Activated B cell treated with CpG ODN at 0.5 μM for 24 hours (primary cell): ENCODE measurements around the gene WBP1L. TPM values are rescaled to one million over a fixed set of nuclear protein-coding genes. Genes with fewer than 3 reads are reported as not detected.
A peak's percentile ranks its signal among the peaks of the same experiment; 100 is the strongest.

Experiments used
- ATAC-seq: fragments of 200-7000 bp; cut with Tn5 transposase; one replicate; pipeline ENCODE4 v1.10.0; 2021; ENCODE audit warnings: low read depth, mild to moderate bottlenecking, moderate library complexity
- CTCF ChIA-PET: fragments of 350-600 bp; sonication (Branson Sonifier 250); formaldehyde crosslinking; loops from one replicate; lab custom pipeline; 2021; ENCODE audit warnings: antibody characterized with exemption; lab: Charles Lee
- POLR2A ChIA-PET: fragments of 350-600 bp; sonication (Branson Sonifier 250); formaldehyde crosslinking; loops from one replicate; lab custom pipeline; 2021; ENCODE audit warnings: antibody characterized with exemption; lab: Charles Lee
- DNase-seq: peaks from one replicate; pipeline ENCODE4 v3.0.0; 2022
- H3K27ac Mint-ChIP-seq: one replicate; pipeline ENCODE4 v1.8.0; 2020; ENCODE audit warnings: mixed read lengths
- H3K27me3 Mint-ChIP-seq: one replicate; pipeline ENCODE4 v1.8.0; 2021; ENCODE audit warnings: mixed read lengths
- H3K36me3 Mint-ChIP-seq: one replicate; pipeline ENCODE4 v1.8.0; 2021; ENCODE audit warnings: low read depth, mixed read lengths
- H3K4me1 Mint-ChIP-seq: one replicate; pipeline ENCODE4 v1.8.0; 2021; ENCODE audit warnings: mixed read lengths
- H3K4me3 Mint-ChIP-seq: one replicate; pipeline ENCODE4 v1.8.0; 2020; ENCODE audit warnings: mild to moderate bottlenecking, mixed read lengths
- H3K9me3 Mint-ChIP-seq: one replicate; pipeline ENCODE4 v1.8.0; 2020; ENCODE audit warnings: mixed read lengths
- intact Hi-C: fragments of 100-400 bp; cut with micrococcal nuclease; formaldehyde crosslinking; loops from one replicate; pipeline ENCODE4 v1.15.1; 2024
- total RNA-seq: library from RNA; stranded (reverse); gene quantifications from 2 replicates; pipeline ENCODE4 v1.2.3, GENCODE V29; 2022
- TF ChIP-seq, protein P1 (sequence below): fragments of 200-600 bp; IDR thresholded peaks from one replicate; pipeline ENCODE4 v1.8.0; 2022; ENCODE audit warnings: antibody characterized with exemption, mild to moderate bottlenecking

Gene WBP1L
- total RNA-seq, 1 donor from 2014 or later = 30.5 TPM

GRCh38 chr10:102712089-102712488, 31.7 kb upstream of the WBP1L start:
- CTCF ChIA-PET = interaction anchor here (1.1 to 2.3 kb wide), 2 partner anchors 67 to 597 kb away, joined by 3 to 8 read pairs; no protein-coding TSS in a partner anchor
- no peaks in the 10 kb centered on the region for H3K27me3 Mint-ChIP-seq
- DNase-seq = no peak
- TF ChIP-seq, protein P1, sequence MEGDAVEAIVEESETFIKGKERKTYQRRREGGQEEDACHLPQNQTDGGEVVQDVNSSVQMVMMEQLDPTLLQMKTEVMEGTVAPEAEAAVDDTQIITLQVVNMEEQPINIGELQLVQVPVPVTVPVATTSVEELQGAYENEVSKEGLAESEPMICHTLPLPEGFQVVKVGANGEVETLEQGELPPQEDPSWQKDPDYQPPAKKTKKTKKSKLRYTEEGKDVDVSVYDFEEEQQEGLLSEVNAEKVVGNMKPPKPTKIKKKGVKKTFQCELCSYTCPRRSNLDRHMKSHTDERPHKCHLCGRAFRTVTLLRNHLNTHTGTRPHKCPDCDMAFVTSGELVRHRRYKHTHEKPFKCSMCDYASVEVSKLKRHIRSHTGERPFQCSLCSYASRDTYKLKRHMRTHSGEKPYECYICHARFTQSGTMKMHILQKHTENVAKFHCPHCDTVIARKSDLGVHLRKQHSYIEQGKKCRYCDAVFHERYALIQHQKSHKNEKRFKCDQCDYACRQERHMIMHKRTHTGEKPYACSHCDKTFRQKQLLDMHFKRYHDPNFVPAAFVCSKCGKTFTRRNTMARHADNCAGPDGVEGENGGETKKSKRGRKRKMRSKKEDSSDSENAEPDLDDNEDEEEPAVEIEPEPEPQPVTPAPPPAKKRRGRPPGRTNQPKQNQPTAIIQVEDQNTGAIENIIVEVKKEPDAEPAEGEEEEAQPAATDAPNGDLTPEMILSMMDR = no peak
- H3K4me1 Mint-ChIP-seq = peaks cover 44% of the 10 kb centered on the region
- POLR2A ChIA-PET = interaction anchor here (0.8 to 5.9 kb wide), 6 partner anchors 11 to 71 kb away, joined by 4 to 137 read pairs (median 8); partner anchors contain the start of genes TRIM8 and WBP1L
- H3K4me3 Mint-ChIP-seq = peak overlapping the region; percentile 73
- ATAC-seq = no peak
- intact Hi-C loops = loop anchor here (5.0 kb wide), 3 partner anchors 35 to 480 kb away; partner anchors contain the start of genes CNNM2 and NT5C2
- H3K36me3 Mint-ChIP-seq = peaks cover 9% of the 10 kb centered on the region
- H3K9me3 Mint-ChIP-seq = no peaks in the 10 kb centered on the region
- peak overlapping the region; percentile 92 for H3K27ac Mint-ChIP-seq

DNA sequence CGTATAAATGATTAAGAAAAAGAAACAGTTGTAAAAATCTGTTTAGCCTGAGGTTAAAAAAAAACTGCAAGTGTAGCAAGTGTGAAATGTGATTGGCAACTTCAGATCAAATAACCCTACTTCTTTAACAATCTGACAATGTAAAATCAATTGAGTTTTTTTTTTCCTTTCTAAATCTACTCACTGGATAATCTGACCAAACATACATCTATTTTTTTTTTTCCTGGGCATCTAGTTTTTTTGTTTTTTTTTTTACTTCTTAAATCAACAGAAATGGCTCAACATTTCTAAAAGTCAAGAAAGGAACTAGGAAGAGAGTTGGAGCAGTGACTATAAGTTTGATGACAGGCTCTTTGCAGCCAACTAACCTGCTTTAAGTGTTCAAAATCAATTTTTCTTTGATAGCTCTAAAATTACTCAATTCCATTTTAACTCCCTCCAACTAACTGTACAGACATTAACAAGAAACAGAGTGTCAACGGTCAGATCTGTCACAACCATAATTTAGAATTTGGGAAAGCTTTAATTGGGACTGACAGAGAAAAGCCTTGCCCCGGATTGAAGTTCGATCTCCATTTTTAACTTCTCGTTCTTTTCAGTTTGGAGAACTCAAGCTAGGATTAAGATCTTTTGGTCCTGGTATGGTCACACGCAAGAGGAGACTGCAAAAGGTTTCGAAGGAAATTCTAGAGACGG, 30.8 kb upstream of the WBP1L start:
- H3K4me1 Mint-ChIP-seq = peaks cover 44% of the 10 kb centered on the region
- H3K27ac Mint-ChIP-seq = peak overlapping the region; percentile 92
- CTCF ChIA-PET = interaction anchor here (0.9 to 2.7 kb wide), 8 partner anchors 11 to 129 kb away, joined by 3 to 8 read pairs (median 4); partner anchors contain the start of gene WBP1L
- intact Hi-C loops = loop anchor here (1.0 to 5.0 kb wide), 4 partner anchors 36 to 479 kb away; partner anchors contain the start of genes CNNM2, NFKB2 and NT5C2
- ATAC-seq = no peak
- TF ChIP-seq, protein P1 = no peak
- peaks cover 18% of the 10 kb centered on the region for H3K36me3 Mint-ChIP-seq
- POLR2A ChIA-PET = interaction anchor here (0.7 to 5.9 kb wide), 10 partner anchors 31 to 471 kb away, joined by 4 to 137 read pairs (median 13); partner anchors contain the start of genes NFKB2, PITX3, TRIM8 and WBP1L
- DNase-seq = no peak
- H3K9me3 Mint-ChIP-seq = no peaks in the 10 kb centered on the region
- peak overlapping the region; percentile 95 for H3K4me3 Mint-ChIP-seq
- H3K27me3 Mint-ChIP-seq = no peaks in the 10 kb centered on the region

GRCh38 chr10:102713539-102713813, 30.3 kb upstream of the WBP1L start:
- ChIA-PET CTCF (interaction anchor here (0.9 to 2.7 kb wide), 8 partner anchors 12 to 129 kb away, joined by 3 to 8 read pairs (median 4); partner anchors contain the start of gene WBP1L), POLR2A (interaction anchor here (0.7 to 5.9 kb wide), 11 partner anchors 31 to 895 kb away, joined by 3 to 137 read pairs (median 11); partner anchors contain the start of genes CNNM2, NFKB2, OGA and PITX3)
- peak overlapping the region; percentile 92 for H3K27ac Mint-ChIP-seq
- H3K27me3 Mint-ChIP-seq = no peaks in the 10 kb centered on the region
- peaks cover 44% of the 10 kb centered on the region for H3K4me1 Mint-ChIP-seq
- no peak for DNase-seq
- peak; percentile 43 for ATAC-seq
- H3K9me3 Mint-ChIP-seq = no peaks in the 10 kb centered on the region
- TF ChIP-seq, protein P1 = no peak
- peak overlapping the region; percentile 95 for H3K4me3 Mint-ChIP-seq
- H3K36me3 Mint-ChIP-seq = peaks cover 21% of the 10 kb centered on the region
- intact Hi-C loops = loop anchor here (1.0 to 5.0 kb wide), 4 partner anchors 36 to 479 kb away; partner anchors contain the start of genes CNNM2, NFKB2 and NT5C2

GRCh38 chr10:102713814-102714620, 29.7 kb upstream of the WBP1L start, which contains the start of gene ARL3:
Gene ARL3, minus strand, starts transcription at chr10:102714397. Its CDS starts 122 bp downstream, at chr10:102714275.
- TF ChIP-seq, protein P1 = no peak
- DNase-seq (peak; percentile 89), ATAC-seq (peak; percentile 85)
- intact Hi-C loops = loop anchor here (1.0 to 5.0 kb wide), 10 partner anchors 29 to 653 kb away; partner anchors contain the start of genes ACTR1A, BORCS7, CNNM2 and NFKB2
- H3K4me3 Mint-ChIP-seq = peak within 1 kb of the TSS; percentile 95
- peaks cover 21% of the 10 kb centered on the region for H3K36me3 Mint-ChIP-seq
- ChIA-PET POLR2A (interaction anchor here (0.6 to 5.9 kb wide), 15 partner anchors 30 to 1807 kb away, joined by 3 to 137 read pairs (median 7); partner anchors contain the start of genes CNNM2, NFKB2, NT5C2 and OGA), CTCF (interaction anchor here (0.7 to 2.7 kb wide), 11 partner anchors 29 to 210 kb away, joined by 3 to 8 read pairs (median 4); partner anchors contain the start of genes SUFU, TRIM8 and WBP1L)
- H3K27ac Mint-ChIP-seq = peak within 1 kb of the TSS; percentile 92
- H3K27me3 Mint-ChIP-seq = no peaks in the 10 kb centered on the region
- no peaks in the 10 kb centered on the region for H3K9me3 Mint-ChIP-seq
- peaks cover 44% of the 10 kb centered on the region for H3K4me1 Mint-ChIP-seq
